ENCODE measurements around the gene PARK7. TPM values are rescaled to one million over a fixed set of nuclear protein-coding genes. Genes with fewer than 3 reads are reported as not detected.
"Not testable (repeated sequence)": the region's sequence is repeated elsewhere in the genome, so short reads cannot be mapped to it uniquely, and the experiment has no call there.

Gene PARK7
- total RNA-seq, 4 donors from 2014 or later, result 161 to 216 (median 191) TPM

DNA sequence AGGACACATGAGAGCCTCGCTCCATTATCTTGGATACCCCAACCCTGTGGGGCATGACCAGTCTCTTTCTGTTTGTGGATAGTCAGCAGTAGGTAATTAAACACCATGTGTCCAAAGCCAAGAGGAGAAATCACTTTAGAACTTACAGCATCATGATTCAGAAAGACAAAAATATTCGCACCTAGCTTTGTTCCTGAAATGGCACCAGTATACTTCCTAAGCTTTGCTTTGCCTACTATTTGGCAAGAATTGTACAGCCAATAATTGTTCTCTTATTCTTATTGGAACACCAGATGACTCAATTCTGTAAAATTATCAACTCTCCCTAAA is 45.0 kb upstream of the PARK7 start:
- no peak overlapping the region for H3K4me3 ChIP-seq
- H3K27ac ChIP-seq, result no peak overlapping the region
- H3K4me1 ChIP-seq, result no peaks in the 10 kb centered on the region
- H3K9me3 ChIP-seq, result no peaks in the 10 kb centered on the region
- 78 to 86% methylated on average over 2 of the region's 2 CpGs for WGBS, 2 donors
- peaks cover 0 to 14% of the 10 kb centered on the region in 2 donors for H3K27me3 ChIP-seq
- TF ChIP-seq, protein P1, sequence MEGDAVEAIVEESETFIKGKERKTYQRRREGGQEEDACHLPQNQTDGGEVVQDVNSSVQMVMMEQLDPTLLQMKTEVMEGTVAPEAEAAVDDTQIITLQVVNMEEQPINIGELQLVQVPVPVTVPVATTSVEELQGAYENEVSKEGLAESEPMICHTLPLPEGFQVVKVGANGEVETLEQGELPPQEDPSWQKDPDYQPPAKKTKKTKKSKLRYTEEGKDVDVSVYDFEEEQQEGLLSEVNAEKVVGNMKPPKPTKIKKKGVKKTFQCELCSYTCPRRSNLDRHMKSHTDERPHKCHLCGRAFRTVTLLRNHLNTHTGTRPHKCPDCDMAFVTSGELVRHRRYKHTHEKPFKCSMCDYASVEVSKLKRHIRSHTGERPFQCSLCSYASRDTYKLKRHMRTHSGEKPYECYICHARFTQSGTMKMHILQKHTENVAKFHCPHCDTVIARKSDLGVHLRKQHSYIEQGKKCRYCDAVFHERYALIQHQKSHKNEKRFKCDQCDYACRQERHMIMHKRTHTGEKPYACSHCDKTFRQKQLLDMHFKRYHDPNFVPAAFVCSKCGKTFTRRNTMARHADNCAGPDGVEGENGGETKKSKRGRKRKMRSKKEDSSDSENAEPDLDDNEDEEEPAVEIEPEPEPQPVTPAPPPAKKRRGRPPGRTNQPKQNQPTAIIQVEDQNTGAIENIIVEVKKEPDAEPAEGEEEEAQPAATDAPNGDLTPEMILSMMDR (IDR thresholded peaks at IDR 0.05), result no peak
- TF ChIP-seq POLR2A (IDR thresholded peaks at IDR 0.05), result no peak
- TF ChIP-seq EP300 (IDR thresholded peaks at IDR 0.05), result no peak
- H3K36me3 ChIP-seq, result no peaks in the 10 kb centered on the region
- no peak for DNase-seq (ENCODE audit: low spot score in 2 of 2)

DNA sequence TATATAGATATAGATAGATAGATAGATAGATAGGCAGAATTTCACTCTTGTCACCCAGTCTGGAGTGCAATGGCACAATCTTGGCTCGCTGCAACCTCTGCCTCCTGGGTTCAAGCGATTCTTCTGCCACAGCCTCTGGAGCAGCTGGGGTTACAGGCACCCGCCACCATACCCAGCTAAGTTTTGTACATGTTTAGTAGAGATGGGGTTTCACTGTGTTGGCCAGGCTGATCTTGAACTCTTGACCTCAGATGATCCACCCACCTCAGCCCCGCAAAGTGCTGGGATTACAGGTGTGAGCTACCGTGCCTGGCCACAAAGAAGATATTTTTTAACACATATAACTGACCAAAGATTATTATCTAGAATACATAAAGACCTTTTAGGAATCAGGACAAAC is 43.5 kb upstream of the PARK7 start:
- WGBS, 2 donors, result 81 to 92% methylated on average over 5 of the region's 5 CpGs
- H3K36me3 ChIP-seq; H3K4me3 ChIP-seq; H3K27ac ChIP-seq; H3K9me3 ChIP-seq; DNase-seq (ENCODE audit: low spot score in 2 of 2); H3K4me1 ChIP-seq: not testable (repeated sequence)
- H3K27me3 ChIP-seq, result peaks cover 0 to 14% of the 10 kb centered on the region in 2 donors

DNA sequence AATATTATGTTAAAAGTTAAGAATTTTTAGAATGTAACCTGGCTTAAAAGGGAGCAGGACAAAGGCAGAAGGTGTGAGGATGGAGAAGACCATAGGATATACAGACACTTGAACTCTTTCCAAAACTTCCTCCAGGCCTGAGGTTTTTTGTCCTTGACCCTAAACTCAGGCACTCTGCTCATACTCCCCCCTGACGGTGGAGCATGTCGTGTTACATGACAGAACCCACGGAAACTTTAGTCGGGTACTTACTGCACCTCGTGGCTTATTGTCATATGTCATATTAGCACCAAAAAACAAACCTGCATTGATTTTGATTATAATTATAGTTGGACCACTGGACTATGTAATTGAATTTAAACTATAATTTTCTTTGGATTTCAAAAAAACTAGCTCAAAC is 41.6 kb upstream of the PARK7 start:
- Histone ChIP-seq H3K36me3 (no peaks in the 10 kb centered on the region), H3K4me3 (no peak overlapping the region), H3K4me1 (no peaks in the 10 kb centered on the region), H3K27ac (no peak overlapping the region), H3K27me3 (peaks cover 0 to 7% of the 10 kb centered on the region in 2 donors), H3K9me3 (no peaks in the 10 kb centered on the region)
- DNase-seq (ENCODE audit: low spot score in 2 of 2), result no peak
- TF ChIP-seq, protein P1 (IDR thresholded peaks at IDR 0.05), result no peak
- TF ChIP-seq POLR2A (IDR thresholded peaks at IDR 0.05) (no peak), EP300 (IDR thresholded peaks at IDR 0.05) (no peak)
- 83 to 84% methylated on average over 5 of the region's 5 CpGs for WGBS, 2 donors

DNA sequence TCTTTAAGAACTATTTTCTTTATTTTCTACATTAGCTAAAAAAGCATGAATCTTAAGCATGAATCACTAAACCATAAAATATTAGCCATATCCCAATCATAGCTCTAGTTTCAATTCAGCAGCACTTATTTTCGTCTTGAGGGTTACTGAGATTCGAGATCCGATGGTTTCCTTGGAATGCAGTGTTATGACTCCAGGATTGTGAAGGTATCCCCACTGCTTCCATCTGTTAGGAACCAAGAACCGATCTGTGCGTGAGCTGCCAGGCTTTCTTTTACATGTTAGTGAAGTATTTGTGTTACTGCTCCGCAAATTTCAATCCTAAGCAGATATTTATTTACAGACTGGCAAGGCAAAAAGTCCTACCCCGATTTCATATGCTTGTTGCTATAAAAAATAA is 39.7 kb upstream of the PARK7 start:
- no peak overlapping the region for H3K4me3 ChIP-seq
- H3K27ac ChIP-seq, result no peak overlapping the region
- 85 to 86% methylated on average over 7 of the region's 7 CpGs for WGBS, 2 donors
- H3K27me3 ChIP-seq, result peaks cover 0 to 12% of the 10 kb centered on the region in 2 donors
- no peaks in the 10 kb centered on the region for H3K4me1 ChIP-seq
- H3K36me3 ChIP-seq, result no peaks in the 10 kb centered on the region
- no peaks in the 10 kb centered on the region for H3K9me3 ChIP-seq
- no peak for DNase-seq (ENCODE audit: low spot score in 2 of 2)
- TF ChIP-seq, protein P1 (IDR thresholded peaks at IDR 0.05), result no peak
- no peak for TF ChIP-seq EP300 (IDR thresholded peaks at IDR 0.05)
- no peak for TF ChIP-seq POLR2A (IDR thresholded peaks at IDR 0.05)

DNA sequence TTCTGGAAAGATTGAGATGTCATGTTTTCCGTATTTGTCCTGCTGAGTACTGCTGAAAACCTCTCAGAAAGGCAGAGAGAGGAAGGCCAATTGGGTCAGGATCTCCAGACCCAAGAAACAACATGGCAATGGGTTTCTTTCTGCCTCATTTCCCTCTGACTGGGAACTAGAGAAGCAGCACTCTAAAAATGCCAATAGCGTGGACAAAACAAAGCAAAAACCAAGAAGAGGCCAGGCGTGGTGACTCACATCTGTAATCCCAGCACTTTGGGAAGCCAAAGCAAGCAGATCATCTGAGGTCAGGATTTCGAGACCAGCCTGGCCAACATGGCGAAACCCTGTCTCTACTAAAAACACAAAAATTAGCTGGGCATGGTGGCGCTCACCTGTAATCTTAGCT is 39.2 kb upstream of the PARK7 start:
- WGBS, 2 donors, result 76 to 79% methylated on average over 6 of the region's 6 CpGs
- TF ChIP-seq EP300 (IDR thresholded peaks at IDR 0.05), result no peak
- TF ChIP-seq, protein P1 (IDR thresholded peaks at IDR 0.05), result no peak
- no peak for TF ChIP-seq POLR2A (IDR thresholded peaks at IDR 0.05)
- H3K9me3 ChIP-seq, result no peaks in the 10 kb centered on the region
- no peak overlapping the region for H3K27ac ChIP-seq
- no peak overlapping the region for H3K4me3 ChIP-seq
- H3K36me3 ChIP-seq, result no peaks in the 10 kb centered on the region
- peaks cover 0 to 16% of the 10 kb centered on the region in 2 donors for H3K27me3 ChIP-seq
- no peaks in the 10 kb centered on the region for H3K4me1 ChIP-seq
- DNase-seq (ENCODE audit: low spot score in 2 of 2), result no peak

DNA sequence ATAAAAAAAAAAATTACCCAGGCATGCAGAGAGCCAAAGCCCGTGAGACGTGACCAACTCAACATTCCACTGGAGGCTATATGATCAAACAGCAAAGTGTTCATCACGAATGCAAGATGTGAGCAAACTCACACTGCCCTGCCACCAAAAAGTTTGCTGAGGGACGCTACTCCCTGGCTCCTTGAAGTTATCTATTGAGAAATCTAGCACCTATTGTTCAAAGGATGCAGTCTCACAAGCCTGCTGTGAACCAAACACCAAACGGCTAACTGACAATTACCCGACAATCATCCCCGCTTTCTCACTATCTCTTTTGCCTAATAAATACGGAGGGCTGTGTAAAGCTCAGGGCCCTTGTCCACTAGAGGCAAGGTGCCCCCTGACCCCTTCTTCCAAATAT is 34.5 kb upstream of the PARK7 start:
- not testable (repeated sequence) for H3K4me1 ChIP-seq; H3K9me3 ChIP-seq; H3K36me3 ChIP-seq; DNase-seq (ENCODE audit: low spot score in 2 of 2); H3K27ac ChIP-seq; H3K4me3 ChIP-seq
- WGBS, 2 donors, result 59 to 64% methylated on average over 8 of the region's 8 CpGs
- H3K27me3 ChIP-seq, result peaks cover 0 to 41% of the 10 kb centered on the region in 2 donors
